NB4 (cell line): Measurements from ENCODE around the gene LRP1B.

Experiments used
- MAX ChIP-seq: IDR thresholded peaks from 2 replicates; pipeline ENCODE4 v1.6.1; 2011; ENCODE audit warnings: low read depth, low read length
- POLR2A ChIP-seq: IDR thresholded peaks from 2 replicates; pipeline ENCODE4 v1.6.1; 2011; ENCODE audit warnings: mild to moderate bottlenecking; ENCODE audit not compliant: insufficient read length; ENCODE audit errors: extremely low read depth
- TF ChIP-seq, protein P1 (sequence below): IDR thresholded peaks from one replicate; pipeline ENCODE4 v1.5.1; 2012; ENCODE audit warnings: low read depth, low read length

GRCh38 chr2:140351692-140352091 is 1779.1 kb downstream of the LRP1B start:
- TF ChIP-seq, protein P1, sequence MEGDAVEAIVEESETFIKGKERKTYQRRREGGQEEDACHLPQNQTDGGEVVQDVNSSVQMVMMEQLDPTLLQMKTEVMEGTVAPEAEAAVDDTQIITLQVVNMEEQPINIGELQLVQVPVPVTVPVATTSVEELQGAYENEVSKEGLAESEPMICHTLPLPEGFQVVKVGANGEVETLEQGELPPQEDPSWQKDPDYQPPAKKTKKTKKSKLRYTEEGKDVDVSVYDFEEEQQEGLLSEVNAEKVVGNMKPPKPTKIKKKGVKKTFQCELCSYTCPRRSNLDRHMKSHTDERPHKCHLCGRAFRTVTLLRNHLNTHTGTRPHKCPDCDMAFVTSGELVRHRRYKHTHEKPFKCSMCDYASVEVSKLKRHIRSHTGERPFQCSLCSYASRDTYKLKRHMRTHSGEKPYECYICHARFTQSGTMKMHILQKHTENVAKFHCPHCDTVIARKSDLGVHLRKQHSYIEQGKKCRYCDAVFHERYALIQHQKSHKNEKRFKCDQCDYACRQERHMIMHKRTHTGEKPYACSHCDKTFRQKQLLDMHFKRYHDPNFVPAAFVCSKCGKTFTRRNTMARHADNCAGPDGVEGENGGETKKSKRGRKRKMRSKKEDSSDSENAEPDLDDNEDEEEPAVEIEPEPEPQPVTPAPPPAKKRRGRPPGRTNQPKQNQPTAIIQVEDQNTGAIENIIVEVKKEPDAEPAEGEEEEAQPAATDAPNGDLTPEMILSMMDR, result no peak
- no peak for TF ChIP-seq MAX
- no peak for TF ChIP-seq POLR2A
